ENCODE measurements around the gene LPCAT1.

The LPCAT1 gene

GRCh38 chr5:1418921-1419280, 104.9 kb downstream of the LPCAT1 start:
- no peaks in the 10 kb centered on the region for H3K9me3 ChIP-seq
- in situ Hi-C loops (cut with MboI; ENCODE audit: low sequenced_read_pairs) = no loop called here
- DNase-seq (ENCODE audit: low spot score in 2 of 2) = no peak
- H3K27me3 ChIP-seq (ENCODE audit: low read depth) = no peaks in the 10 kb centered on the region
- no peaks in the 10 kb centered on the region for H3K4me1 ChIP-seq
- H3K4me3 ChIP-seq = no peak overlapping the region
- no peaks in the 10 kb centered on the region for H3K36me3 ChIP-seq (replicated peaks)

- no peaks in the 10 kb centered on the region for H3K36me3 ChIP-seq (replicated peaks)
- no peaks in the 10 kb centered on the region for H3K27me3 ChIP-seq (ENCODE audit: low read depth)
- in situ Hi-C loops (cut with MboI; ENCODE audit: low sequenced_read_pairs) = no loop called here
- H3K4me3 ChIP-seq = no peak overlapping the region
- peaks cover 1% of the 10 kb centered on the region for H3K4me1 ChIP-seq
- no peaks in the 10 kb centered on the region for H3K9me3 ChIP-seq
- DNase-seq (ENCODE audit: low spot score in 2 of 2) = no peak
Measured at GRCh38 chr5:1418238-1418920, 105.4 kb downstream of the LPCAT1 start.

- H3K27me3 ChIP-seq (ENCODE audit: low read depth) = no peaks in the 10 kb centered on the region
- H3K9me3 ChIP-seq = no peaks in the 10 kb centered on the region
- H3K36me3 ChIP-seq (replicated peaks) = no peaks in the 10 kb centered on the region
- H3K4me1 ChIP-seq = peaks cover 8% of the 10 kb centered on the region
- no peak overlapping the region for H3K4me3 ChIP-seq
- in situ Hi-C loops (cut with MboI; ENCODE audit: low sequenced_read_pairs) = no loop called here
- DNase-seq (ENCODE audit: low spot score in 2 of 2) = no peak
Measured at GRCh38 chr5:1417586-1418225, 106.1 kb downstream of the LPCAT1 start.

GRCh38 chr5:1416856-1417469, 106.8 kb downstream of the LPCAT1 start:
- DNase-seq (ENCODE audit: low spot score in 2 of 2) = no peak
- Histone ChIP-seq H3K27me3 (ENCODE audit: low read depth) (no peaks in the 10 kb centered on the region), H3K36me3 (replicated peaks) (no peaks in the 10 kb centered on the region), H3K4me1 (peaks cover 11% of the 10 kb centered on the region), H3K4me3 (no peak overlapping the region), H3K9me3 (no peaks in the 10 kb centered on the region)
- in situ Hi-C loops (cut with MboI; ENCODE audit: low sequenced_read_pairs) = no loop called here

- H3K27me3 ChIP-seq (ENCODE audit: low read depth) = no peaks in the 10 kb centered on the region
- in situ Hi-C loops (cut with MboI; ENCODE audit: low sequenced_read_pairs) = no loop called here
- no peak for DNase-seq (ENCODE audit: low spot score in 2 of 2)
- H3K36me3 ChIP-seq (replicated peaks) = no peaks in the 10 kb centered on the region
- H3K9me3 ChIP-seq = no peaks in the 10 kb centered on the region
- H3K4me1 ChIP-seq = peaks cover 11% of the 10 kb centered on the region
- H3K4me3 ChIP-seq = no peak overlapping the region
Measured at GRCh38 chr5:1415626-1416360, 108.0 kb downstream of the LPCAT1 start.

- Histone ChIP-seq H3K4me1 (peaks cover 11% of the 10 kb centered on the region), H3K27me3 (ENCODE audit: low read depth) (no peaks in the 10 kb centered on the region), H3K9me3 (no peaks in the 10 kb centered on the region), H3K36me3 (replicated peaks) (no peaks in the 10 kb centered on the region), H3K4me3 (no peak overlapping the region)
- in situ Hi-C loops (cut with MboI; ENCODE audit: low sequenced_read_pairs) = no loop called here
- DNase-seq (ENCODE audit: low spot score in 2 of 2) = no peak
Measured at GRCh38 chr5:1415059-1415425, 108.7 kb downstream of the LPCAT1 start.

- H3K9me3 ChIP-seq = no peaks in the 10 kb centered on the region
- H3K4me3 ChIP-seq = no peak overlapping the region
- no peak for DNase-seq (ENCODE audit: low spot score in 2 of 2)
- in situ Hi-C loops (cut with MboI; ENCODE audit: low sequenced_read_pairs) = no loop called here
- H3K27me3 ChIP-seq (ENCODE audit: low read depth) = no peaks in the 10 kb centered on the region
- peaks cover 11% of the 10 kb centered on the region for H3K4me1 ChIP-seq
- no peaks in the 10 kb centered on the region for H3K36me3 ChIP-seq (replicated peaks)
Measured at GRCh38 chr5:1414311-1415058, 109.3 kb downstream of the LPCAT1 start.

GRCh38 chr5:1413611-1414241, 110.0 kb downstream of the LPCAT1 start:
- in situ Hi-C loops (cut with MboI; ENCODE audit: low sequenced_read_pairs) = no loop called here

GRCh38 chr5:1413211-1413610, 110.5 kb downstream of the LPCAT1 start:
- in situ Hi-C loops (cut with MboI; ENCODE audit: low sequenced_read_pairs) = no loop called here
- peaks cover 4% of the 10 kb centered on the region; the same call in 1 of the 2 replicates for H3K27me3 ChIP-seq (ENCODE audit: low read depth)
- peak in 1 of 2 experiments; percentile 40 for DNase-seq (ENCODE audit: low spot score in 2 of 2)
- H3K4me3 ChIP-seq = no peak overlapping the region
- H3K36me3 ChIP-seq (replicated peaks) = no peaks in the 10 kb centered on the region
- H3K9me3 ChIP-seq = no peaks in the 10 kb centered on the region
- H3K4me1 ChIP-seq = peaks cover 11% of the 10 kb centered on the region

More at GRCh38 chr5:1413611-1414241, 110.0 kb downstream of the LPCAT1 start:
- Histone ChIP-seq H3K27me3 (ENCODE audit: low read depth) (peaks cover under 1% of the 10 kb centered on the region; the same call in 1 of the 2 replicates), H3K4me1 (peaks cover 11% of the 10 kb centered on the region), H3K9me3 (no peaks in the 10 kb centered on the region), H3K36me3 (replicated peaks) (no peaks in the 10 kb centered on the region), H3K4me3 (no peak overlapping the region)
- no peak for DNase-seq (ENCODE audit: low spot score in 2 of 2)

GRCh38 chr5:1412621-1413020, 111.1 kb downstream of the LPCAT1 start:
- Histone ChIP-seq H3K4me3 (no peak overlapping the region), H3K4me1 (peaks cover 11% of the 10 kb centered on the region), H3K9me3 (no peaks in the 10 kb centered on the region), H3K36me3 (replicated peaks) (no peaks in the 10 kb centered on the region), H3K27me3 (ENCODE audit: low read depth) (peaks cover 4% of the 10 kb centered on the region; the same call in 1 of the 2 replicates)
- DNase-seq (ENCODE audit: low spot score in 2 of 2) = peak in 1 of 2 experiments; percentile 37
- in situ Hi-C loops (cut with MboI; ENCODE audit: low sequenced_read_pairs) = no loop called here

- H3K36me3 ChIP-seq (replicated peaks) = no peaks in the 10 kb centered on the region
- H3K4me1 ChIP-seq = peaks cover 11% of the 10 kb centered on the region
- no peaks in the 10 kb centered on the region for H3K9me3 ChIP-seq
- in situ Hi-C loops (cut with MboI; ENCODE audit: low sequenced_read_pairs) = no loop called here
- no peak for DNase-seq (ENCODE audit: low spot score in 2 of 2)
- no peak overlapping the region for H3K4me3 ChIP-seq
- peaks cover 4% of the 10 kb centered on the region; the same call in 1 of the 2 replicates for H3K27me3 ChIP-seq (ENCODE audit: low read depth)
Measured at GRCh38 chr5:1412163-1412562, 111.6 kb downstream of the LPCAT1 start.

All from HAP-1 (cell line).